Urinary bladder (tissue), 4 donors: ENCODE results near the gene ORAI2. TPM values are rescaled to one million over a fixed set of nuclear protein-coding genes. Genes with fewer than 3 reads are reported as not detected.
A peak's percentile ranks its signal among the peaks of the same experiment; 100 is the strongest.

Experiments used
- DNase-seq: peaks from one replicate; pipeline ENCODE4 v3.0.0-alpha.2; 2015; ENCODE audit errors: extremely low spot score
- H3K27ac ChIP-seq: one replicate; pipeline ENCODE4 v1.5.1; 2013; ENCODE audit warnings: low read depth, mild to moderate bottlenecking, moderate library complexity
- H3K36me3 ChIP-seq: one replicate; pipeline ENCODE4 v1.6.1; 2013; ENCODE audit warnings: mild to moderate bottlenecking, moderate library complexity; ENCODE audit not compliant: insufficient read depth
- H3K4me1 ChIP-seq: one replicate; pipeline ENCODE4 v1.6.1; 2013; ENCODE audit warnings: mild to moderate bottlenecking, moderate library complexity; ENCODE audit not compliant: insufficient read depth
- H3K4me3 ChIP-seq: one replicate; pipeline ENCODE4 v1.5.1; 2013; ENCODE audit warnings: low read depth, low read length
- WGBS: extraction: QIAGEN DNeasy Blood & Tissue Kit; methylation state at CpG from one replicate; pipeline ENCODE4 v1.1.7; 2013; 5-methylcytosine and 5-hydroxymethylcytosine counted together
- polyA plus RNA-seq: library from polyadenylated mRNA; stranded (reverse); fragments of 200-250 nt; gene quantifications from one replicate; pipeline ENCODE4 v1.2.3, GENCODE V29; 2013
- total RNA-seq: library from RNA; depleted of rRNA; stranded (reverse); fragments of >200 nt; gene quantifications from one replicate; pipeline ENCODE4 v1.2.3, GENCODE V29; 2014
- donor health status: healthy with polysubstance abuse.
- donor health status: healthy.

ORAI2 gene
- total RNA-seq (11.5 TPM), polyA plus RNA-seq (13.1 TPM)

DNA sequence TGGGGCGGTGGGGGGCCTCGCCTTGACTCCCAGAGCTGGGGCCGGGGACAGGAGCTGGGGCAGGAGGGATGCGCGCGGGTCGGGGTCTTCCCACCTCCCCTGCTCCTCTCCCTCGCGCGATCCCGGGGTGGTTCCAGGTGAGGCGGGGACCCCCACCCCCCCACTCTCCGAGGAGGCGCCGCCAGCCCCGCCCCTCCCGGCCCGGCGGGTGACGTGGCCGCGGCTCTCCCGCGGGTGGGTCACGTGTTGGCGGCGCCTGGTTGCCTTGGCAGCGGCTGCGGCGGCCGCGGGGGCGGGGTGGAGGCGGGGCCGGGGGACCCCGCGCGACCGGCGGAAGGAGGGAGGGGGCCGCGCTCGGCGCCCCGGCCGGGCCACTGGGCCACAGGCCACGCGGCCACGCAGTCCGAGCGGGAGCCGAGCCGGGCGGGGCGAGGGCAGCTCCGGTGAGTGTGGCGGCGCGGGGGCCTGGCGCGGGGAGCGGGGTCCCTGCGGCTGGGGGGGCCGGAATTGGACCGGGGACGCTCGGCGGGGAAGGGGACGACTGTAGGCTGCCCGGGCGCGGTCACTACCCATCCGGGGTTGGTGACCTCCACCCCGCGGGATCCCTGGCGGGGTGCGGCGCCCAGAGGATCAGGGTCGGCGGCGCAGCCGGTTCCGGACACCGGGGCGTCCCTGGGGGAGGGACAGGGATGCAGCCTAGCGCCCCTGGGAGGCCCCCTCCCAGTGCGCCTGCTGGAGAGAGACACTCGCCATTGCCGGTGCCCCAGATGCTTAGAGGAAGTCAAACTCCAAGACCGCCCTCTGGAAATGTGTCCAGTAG, at the start of gene ORAI2:
Gene ORAI2 (plus strand): TSS at position 357 of the 820 bp plus-strand sequence. CDS start 5,382 bp downstream, outside the sequence.
- WGBS: under 1% methylated on average over 90 of the region's 90 CpGs
- H3K36me3 ChIP-seq: peaks cover 2% of the 10 kb centered on the region
- no peak for DNase-seq
- H3K4me3 ChIP-seq: peak within 1 kb of the TSS; percentile 92
- H3K4me1 ChIP-seq: no peaks in the 10 kb centered on the region
- peak within 1 kb of the TSS; percentile 71 for H3K27ac ChIP-seq

DNA sequence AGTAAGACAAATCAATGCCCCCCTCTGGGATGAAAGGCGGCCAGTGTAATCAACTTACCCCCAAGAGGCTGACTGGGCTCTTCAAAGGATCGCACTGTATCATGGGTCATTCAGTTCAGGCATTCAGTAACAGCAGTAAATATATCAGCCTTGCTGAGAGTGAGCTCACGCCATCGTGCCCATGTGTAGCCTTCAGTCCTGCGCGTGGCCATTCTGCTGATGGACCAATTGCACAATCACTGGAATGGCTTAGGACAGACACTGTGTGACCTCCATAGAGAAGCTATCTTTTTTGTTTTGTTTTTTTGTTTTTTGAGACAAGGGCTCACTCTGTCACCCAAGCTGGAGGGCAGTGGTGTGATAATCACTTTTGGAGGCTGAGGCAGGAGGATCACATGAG, 46.3 kb upstream of the ORAI2 start:
- Histone ChIP-seq H3K36me3 (no peaks in the 10 kb centered on the region), H3K4me3 (no peak overlapping the region), H3K27ac (no peak overlapping the region), H3K4me1 (no peaks in the 10 kb centered on the region)
- no peak for DNase-seq
- 92% methylated on average over 6 of the region's 6 CpGs for WGBS

DNA sequence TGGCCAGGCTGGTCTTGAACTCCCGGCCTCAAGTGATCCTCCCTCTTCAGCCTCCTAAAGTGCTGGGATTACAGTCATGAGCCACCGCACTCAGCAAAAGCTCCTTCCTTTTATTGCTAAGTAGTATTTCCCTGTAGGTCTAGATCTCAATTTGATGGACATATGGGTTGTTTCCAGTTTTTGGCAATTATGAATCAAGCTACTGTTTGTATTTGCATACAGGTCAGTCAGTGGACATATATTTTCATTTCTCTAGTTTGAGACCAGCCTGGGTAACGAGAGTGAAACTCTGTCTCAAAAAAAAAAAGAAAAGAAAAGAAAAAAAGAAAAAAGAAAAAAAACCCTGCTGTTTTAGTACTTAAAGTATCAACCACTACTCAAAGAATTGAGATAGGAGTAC, 43.6 kb upstream of the ORAI2 start:
- no peak overlapping the region for H3K4me3 ChIP-seq
- no peak overlapping the region for H3K27ac ChIP-seq
- H3K4me1 ChIP-seq: no peaks in the 10 kb centered on the region
- 87% methylated on average over 3 of the region's 3 CpGs for WGBS
- H3K36me3 ChIP-seq: no peaks in the 10 kb centered on the region
- no peak for DNase-seq

DNA sequence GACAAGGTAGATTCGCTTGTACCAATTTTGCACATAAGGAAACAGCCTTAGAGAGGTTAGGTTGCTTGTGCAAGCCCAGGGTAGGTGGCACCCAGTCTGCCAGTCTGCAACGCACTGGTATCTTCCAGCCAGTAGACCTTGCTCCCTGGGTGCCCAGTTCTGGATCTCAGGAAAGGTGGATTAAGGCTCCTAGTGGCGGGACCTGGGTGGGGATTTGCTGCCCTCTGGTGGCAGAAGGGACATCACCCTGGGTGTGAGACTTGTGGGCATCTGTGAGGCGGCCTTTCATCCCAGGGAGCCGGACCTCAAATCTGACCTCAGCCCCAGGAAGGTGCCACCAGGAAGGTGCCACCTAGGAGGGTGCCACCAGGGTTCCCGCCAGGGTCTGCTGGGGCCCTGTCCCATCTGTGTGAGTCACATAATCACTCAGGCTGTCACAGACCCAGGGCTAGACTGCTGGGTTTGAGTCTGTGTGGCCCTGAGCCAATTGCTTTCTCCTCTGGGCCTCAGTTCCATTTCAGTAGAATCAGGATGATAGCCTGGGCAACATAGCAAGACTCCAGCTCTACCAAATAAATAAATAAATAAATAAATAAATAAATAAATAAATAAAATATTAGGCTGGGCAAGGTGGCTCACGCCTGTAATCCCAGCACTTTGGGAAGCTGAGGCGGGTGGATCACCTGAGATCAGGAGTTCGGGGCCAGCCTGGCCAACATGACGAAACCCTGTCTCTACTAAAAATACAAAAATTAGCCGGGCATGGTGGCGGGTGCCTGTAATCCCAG, 42.5 kb upstream of the ORAI2 start:
- Histone ChIP-seq H3K27ac (no peak overlapping the region), H3K4me1 (no peaks in the 10 kb centered on the region), H3K36me3 (no peaks in the 10 kb centered on the region), H3K4me3 (no peak overlapping the region)
- 66% methylated on average over 12 of the region's 12 CpGs for WGBS
- no peak for DNase-seq

DNA sequence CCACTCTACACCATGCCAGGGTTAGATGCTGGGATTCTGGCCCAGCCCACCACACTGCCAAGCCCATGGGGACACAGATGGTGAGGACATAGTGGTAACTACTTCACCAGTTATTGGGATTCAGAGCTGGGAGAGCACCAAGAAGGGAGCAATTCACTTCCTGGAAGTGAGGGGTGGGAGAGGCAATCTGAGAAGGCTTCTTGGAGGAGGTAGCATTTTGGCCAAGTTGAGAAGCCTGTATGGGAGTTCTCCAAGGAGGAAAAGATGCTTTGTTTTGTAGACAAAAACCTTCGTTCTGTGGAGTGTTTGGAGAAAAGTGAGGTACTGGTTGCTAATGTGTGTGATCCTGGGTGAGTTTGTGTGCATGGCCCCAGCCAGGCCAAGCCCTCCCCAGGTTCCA, 41.0 kb upstream of the ORAI2 start:
- no peak for DNase-seq
- Histone ChIP-seq H3K36me3 (no peaks in the 10 kb centered on the region), H3K27ac (no peak overlapping the region), H3K4me1 (no peaks in the 10 kb centered on the region), H3K4me3 (no peak overlapping the region)
- 96% methylated on average over 1 of the region's 1 CpG for WGBS

DNA sequence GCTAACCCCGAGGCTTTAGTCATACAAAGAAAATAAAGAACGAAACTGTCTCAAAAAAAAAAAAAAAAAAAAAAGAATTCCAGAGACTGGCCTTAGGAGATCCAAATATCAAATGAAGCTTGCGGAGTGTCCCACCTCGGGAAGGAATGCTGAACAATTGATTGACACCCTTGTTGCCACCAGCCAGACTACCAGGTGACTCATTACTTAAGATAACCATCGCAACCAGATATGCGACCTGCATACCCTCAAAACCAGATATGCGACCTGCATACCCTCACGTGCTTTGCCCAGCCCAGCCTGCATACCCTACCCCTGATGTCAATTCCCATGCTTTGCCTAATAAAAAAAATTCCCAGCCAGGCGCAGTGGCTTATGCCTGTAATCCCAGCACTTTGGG, 39.9 kb upstream of the ORAI2 start:
- Histone ChIP-seq H3K4me3 (no peak overlapping the region), H3K4me1 (no peaks in the 10 kb centered on the region), H3K36me3 (no peaks in the 10 kb centered on the region), H3K27ac (no peak overlapping the region)
- 89% methylated on average over 9 of the region's 9 CpGs for WGBS
- DNase-seq: no peak

DNA sequence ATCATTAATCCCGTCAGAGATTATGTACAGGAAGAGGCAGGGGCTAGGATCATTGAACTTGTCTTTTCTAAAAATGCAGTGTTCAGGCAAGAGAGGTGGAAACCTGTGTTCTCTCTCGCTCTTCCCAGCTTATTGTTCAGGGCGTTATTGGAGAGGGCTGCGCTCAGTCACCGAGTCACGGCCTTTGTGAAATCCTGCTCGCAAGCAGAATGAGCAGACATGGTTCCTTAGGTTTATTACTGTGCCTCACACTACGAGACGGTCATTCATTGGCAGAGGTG, 37.8 kb upstream of the ORAI2 start:
- no peak for DNase-seq
- Histone ChIP-seq H3K4me3 (peak overlapping the region; percentile 74), H3K4me1 (no peaks in the 10 kb centered on the region), H3K36me3 (no peaks in the 10 kb centered on the region), H3K27ac (peak overlapping the region; percentile 58)
- 6% methylated on average over 9 of the region's 9 CpGs for WGBS

DNA sequence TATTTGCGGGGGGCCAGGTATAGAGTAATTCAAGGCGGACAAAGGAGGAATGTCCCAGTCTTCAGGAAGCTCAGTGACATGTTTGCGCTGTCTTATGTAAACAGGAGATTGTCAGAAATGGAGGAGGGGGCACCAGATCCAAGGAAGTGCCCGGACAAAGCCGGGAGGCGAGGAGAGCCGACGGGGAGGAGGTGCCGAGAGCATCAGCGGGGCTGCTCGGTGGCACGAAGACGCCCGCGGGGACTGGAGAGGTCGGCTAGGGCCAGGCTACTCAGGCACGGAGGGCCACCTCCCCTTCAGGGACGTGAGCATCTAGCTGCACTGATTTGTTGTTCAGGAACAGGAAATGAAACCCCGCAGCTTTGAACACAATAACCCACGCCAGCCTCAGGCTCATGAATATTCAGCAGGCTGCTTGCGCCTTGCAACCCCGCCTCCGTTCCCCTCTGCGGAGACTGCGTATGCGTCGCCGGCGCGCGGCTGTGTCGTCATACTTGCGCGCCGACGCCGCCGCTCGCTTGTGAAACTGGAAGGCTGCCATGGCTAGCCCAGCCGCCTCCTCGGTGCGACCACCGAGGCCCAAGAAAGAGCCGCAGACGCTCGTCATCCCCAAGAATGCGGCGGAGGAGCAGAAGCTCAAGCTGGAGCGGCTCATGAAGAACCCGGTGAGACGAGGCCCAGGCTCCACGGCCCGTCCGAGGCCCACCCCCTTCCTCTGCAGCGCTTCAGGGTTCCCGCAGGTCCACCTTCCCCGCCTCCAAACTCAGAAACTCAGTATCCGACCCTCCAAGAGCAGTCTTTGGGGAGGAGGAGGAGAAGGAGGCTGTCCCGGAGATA, 37.3 kb upstream of the ORAI2 start, which contains the start of gene PRKRIP1:
Gene PRKRIP1 (plus strand): TSS at position 491 of the 837 bp plus-strand sequence. CDS start 49 bp downstream, at position 540.
- no peaks in the 10 kb centered on the region for H3K36me3 ChIP-seq

DNA sequence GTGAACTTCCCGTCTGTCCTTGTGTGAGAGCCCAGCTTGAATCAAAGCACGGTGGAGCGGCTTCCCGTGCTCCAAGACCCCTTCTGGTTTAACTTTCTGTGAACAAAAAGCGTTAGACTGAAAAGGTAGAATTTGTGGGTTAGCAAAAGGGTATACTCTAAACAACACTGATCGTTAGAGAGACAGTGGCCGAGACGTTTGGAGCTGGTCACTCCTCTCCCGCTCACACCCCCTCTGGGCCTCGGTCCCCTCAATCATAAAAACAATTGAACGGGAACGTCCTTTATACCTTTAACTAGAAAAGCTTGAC, 36.7 kb upstream of the ORAI2 start:
- H3K4me3 ChIP-seq: peak overlapping the region; percentile 74
- under 1% methylated on average over 12 of the region's 12 CpGs for WGBS
- peak overlapping the region; percentile 85 for H3K27ac ChIP-seq
- no peaks in the 10 kb centered on the region for H3K4me1 ChIP-seq
- no peak for DNase-seq
- no peaks in the 10 kb centered on the region for H3K36me3 ChIP-seq

More for the DNA sequence above, 37.3 kb upstream of the ORAI2 start, which contains the start of gene PRKRIP1:
- Histone ChIP-seq H3K27ac (peak within 1 kb of the TSS; percentile 85), H3K4me3 (peak within 1 kb of the TSS; percentile 74), H3K4me1 (no peaks in the 10 kb centered on the region)
- DNase-seq: peak; percentile 84
- WGBS: under 1% methylated on average over 57 of the region's 59 CpGs

DNA sequence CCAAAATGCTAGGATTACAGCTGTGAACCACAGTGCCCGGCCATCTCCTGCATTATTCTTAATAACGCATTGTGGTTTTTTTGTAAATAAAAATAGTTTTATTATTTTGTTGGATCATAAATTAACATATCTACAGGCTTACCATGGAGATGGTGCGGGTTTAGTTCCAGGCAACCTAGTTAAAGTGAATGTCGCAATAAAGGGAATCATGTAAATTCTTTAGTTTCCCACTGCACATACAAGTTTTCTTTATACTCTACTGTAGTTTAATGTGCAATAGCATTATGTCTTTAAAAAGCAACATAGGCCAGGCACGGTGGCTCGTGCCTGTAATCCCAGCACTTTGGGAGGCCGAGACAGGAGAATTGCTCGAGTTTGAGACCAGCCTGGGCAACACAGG, 34.8 kb upstream of the ORAI2 start:
- Histone ChIP-seq H3K4me1 (no peaks in the 10 kb centered on the region), H3K36me3 (no peaks in the 10 kb centered on the region), H3K4me3 (no peak overlapping the region), H3K27ac (no peak overlapping the region)
- 96% methylated on average over 8 of the region's 8 CpGs for WGBS
- no peak for DNase-seq

DNA sequence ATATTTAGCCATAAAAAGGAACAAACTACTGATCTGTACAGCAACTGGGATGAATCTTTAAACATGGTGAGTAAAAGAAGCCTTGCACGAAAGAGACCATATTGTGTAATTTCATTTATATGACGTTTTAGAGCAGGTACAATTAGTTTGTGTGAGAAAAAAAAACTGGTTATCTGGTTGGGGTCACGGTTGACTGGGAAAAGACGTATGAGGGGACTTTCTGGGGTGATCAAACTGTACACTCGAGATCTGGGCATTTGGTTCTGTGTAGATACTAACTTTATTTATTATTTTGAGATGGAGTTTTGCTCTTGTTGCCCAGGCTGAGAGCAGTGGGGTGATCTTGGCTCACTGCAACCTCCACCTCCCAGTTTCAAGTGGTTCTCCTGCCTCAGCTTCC, 33.0 kb upstream of the ORAI2 start:
- H3K4me3 ChIP-seq: no peak overlapping the region
- H3K4me1 ChIP-seq: no peaks in the 10 kb centered on the region
- DNase-seq: no peak
- no peaks in the 10 kb centered on the region for H3K36me3 ChIP-seq
- no peak overlapping the region for H3K27ac ChIP-seq
- 91% methylated on average over 5 of the region's 5 CpGs for WGBS

DNA sequence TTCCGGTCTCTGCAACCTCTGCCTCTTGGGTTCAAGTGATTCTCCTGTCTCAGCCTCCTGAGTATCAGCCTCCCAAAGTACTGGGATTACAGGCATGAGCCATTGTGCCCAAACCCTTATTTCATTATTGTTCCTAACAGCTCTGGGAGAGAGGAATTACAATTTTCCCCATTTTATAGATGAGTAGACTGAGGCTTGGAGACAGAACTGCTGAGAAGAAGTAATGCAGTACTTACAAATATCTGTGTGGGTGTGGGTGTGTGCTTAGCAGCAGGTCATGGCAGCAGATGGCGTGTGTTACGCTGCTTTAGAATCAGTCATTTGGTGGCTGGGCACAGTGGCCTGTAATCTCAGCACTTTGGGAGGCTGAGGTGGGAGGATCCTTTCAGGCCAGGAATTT, 29.8 kb upstream of the ORAI2 start:
- WGBS: 98% methylated on average over 3 of the region's 3 CpGs
- DNase-seq: no peak
- Histone ChIP-seq H3K36me3 (peaks cover 2% of the 10 kb centered on the region), H3K4me1 (no peaks in the 10 kb centered on the region), H3K4me3 (no peak overlapping the region), H3K27ac (no peak overlapping the region)

DNA sequence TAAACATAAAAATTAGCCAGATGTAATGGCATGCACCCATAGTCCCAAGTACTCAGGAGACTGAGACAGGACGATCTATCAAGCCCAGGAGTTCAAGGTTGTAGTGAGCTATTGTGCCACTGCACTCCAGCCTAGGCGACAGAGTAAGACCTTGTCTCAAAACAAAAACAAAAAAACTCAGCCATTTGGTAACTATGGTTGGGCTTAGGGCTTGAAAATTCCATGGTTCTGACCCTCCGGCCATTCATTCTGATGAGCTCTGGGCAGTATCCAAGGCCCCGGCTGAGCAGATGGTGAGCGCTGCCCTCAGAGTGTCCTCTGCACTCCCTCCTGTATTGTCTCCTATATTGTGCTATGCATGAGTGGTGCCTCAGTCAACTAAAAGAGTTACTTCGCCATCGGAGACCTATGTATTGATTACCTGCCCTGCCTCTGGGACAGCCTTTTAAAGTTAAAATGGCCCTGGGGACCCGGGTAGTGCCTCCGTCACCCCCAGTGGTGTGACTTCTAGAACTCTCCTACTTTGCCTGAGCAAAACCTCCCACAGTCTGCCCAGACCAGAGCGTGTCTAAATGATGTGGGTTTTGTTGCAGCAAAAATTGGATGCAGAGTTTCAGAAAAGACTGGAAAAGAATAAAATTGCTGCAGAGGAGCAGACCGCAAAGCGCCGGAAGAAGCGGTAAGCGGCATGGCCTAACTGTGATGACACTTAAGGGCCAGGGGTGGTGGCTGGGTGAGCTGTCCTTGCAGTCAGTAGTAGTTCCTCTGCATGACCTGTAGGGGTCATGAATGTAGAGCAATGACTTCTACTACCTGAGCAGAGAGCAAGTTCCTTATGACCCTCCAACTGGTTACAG, 29.1 kb upstream of the ORAI2 start:
- Histone ChIP-seq H3K4me3 (no peak overlapping the region), H3K27ac (no peak overlapping the region), H3K4me1 (no peaks in the 10 kb centered on the region), H3K36me3 (peaks cover 2% of the 10 kb centered on the region)
- no peak for DNase-seq
- 72% methylated on average over 15 of the region's 15 CpGs for WGBS
